ENCODE data around the gene SPAG16. TPM values are rescaled to one million over a fixed set of nuclear protein-coding genes. Genes with fewer than 3 reads are reported as not detected.

Gene SPAG16
- total RNA-seq, 1 experiment from 2014 or later: 16.0 TPM

GRCh38 chr2:213757525-213757924 is 473.3 kb downstream of the SPAG16 start (continued):
- TF ChIP-seq STAT6 (CRISPR knock-in tag; conservative IDR thresholded peaks at IDR 0.05; ENCODE audit: low read depth) (no peak), ZNF512 (CRISPR knock-in tag; IDR thresholded peaks at IDR 0.05; ENCODE audit: borderline replicate concordance) (no peak), MXD4 (CRISPR knock-in tag; IDR thresholded peaks at IDR 0.05; ENCODE audit: borderline replicate concordance) (no peak), MLX (CRISPR knock-in tag; IDR thresholded peaks at IDR 0.05) (no peak), ZNF671 (CRISPR knock-in tag; IDR thresholded peaks at IDR 0.05) (no peak), IRF1 (CRISPR knock-in tag; IDR thresholded peaks at IDR 0.05) (no peak), GABPB1 (CRISPR knock-in tag; IDR thresholded peaks at IDR 0.05) (no peak), ZNF423 (CRISPR knock-in tag; IDR thresholded peaks at IDR 0.05) (no peak)

- Mint-ChIP-seq H3K4me1 (peaks cover 21% of the 10 kb centered on the region), H3K4me3 (no peak overlapping the region), H3K27me3 (ENCODE audit: low read depth) (no peaks in the 10 kb centered on the region), H3K36me3 (no peaks in the 10 kb centered on the region), H3K9me3 (no peaks in the 10 kb centered on the region; the same call in 1 of the 2 replicates), H3K27ac (no peak overlapping the region)
- TF ChIP-seq ATF1 (CRISPR knock-in tag; IDR thresholded peaks at IDR 0.05) (no peak), MXD4 (CRISPR knock-in tag; IDR thresholded peaks at IDR 0.05; ENCODE audit: borderline replicate concordance) (no peak), JAZF1 (CRISPR knock-in tag; IDR thresholded peaks at IDR 0.05) (no peak), E2F1 (CRISPR knock-in tag; IDR thresholded peaks at IDR 0.05) (no peak), CTCF (IDR thresholded peaks at IDR 0.05) (no peak)
- ChIA-PET POLR2A (no interaction called here), CTCF (no interaction called here)
- ATAC-seq: no peak
- DNase-seq (ENCODE audit: low spot score): no peak
Observed at GRCh38 chr2:213763354-213763753, 479.1 kb downstream of the SPAG16 start.

- no peak for DNase-seq (ENCODE audit: low spot score)
- Mint-ChIP-seq H3K4me3 (no peak overlapping the region), H3K27me3 (ENCODE audit: low read depth) (no peaks in the 10 kb centered on the region), H3K27ac (no peak overlapping the region), H3K36me3 (no peaks in the 10 kb centered on the region), H3K9me3 (no peaks in the 10 kb centered on the region; the same call in 1 of the 2 replicates), H3K4me1 (peaks cover 21% of the 10 kb centered on the region)
- no peak for ATAC-seq
- ChIA-PET POLR2A (no interaction called here), CTCF (no interaction called here)
- TF ChIP-seq CREM (CRISPR knock-in tag; IDR thresholded peaks at IDR 0.05): no peak
- TF ChIP-seq IRF1 (CRISPR knock-in tag; IDR thresholded peaks at IDR 0.05): no peak
- no peak for TF ChIP-seq CDX4 (CRISPR knock-in tag; IDR thresholded peaks at IDR 0.05; ENCODE audit: borderline replicate concordance)
- TF ChIP-seq RELA (CRISPR knock-in tag; IDR thresholded peaks at IDR 0.05; ENCODE audit: borderline replicate concordance): no peak
- TF ChIP-seq ZNF396 (CRISPR knock-in tag; IDR thresholded peaks at IDR 0.05; ENCODE audit: borderline replicate concordance): no peak
- no peak for TF ChIP-seq NFATC4 (CRISPR knock-in tag; IDR thresholded peaks at IDR 0.05)
- TF ChIP-seq GRHL2 (CRISPR knock-in tag; IDR thresholded peaks at IDR 0.05; ENCODE audit: insufficient replicate concordance, severe bottlenecking): no peak
- TF ChIP-seq ATF6 (CRISPR knock-in tag; IDR thresholded peaks at IDR 0.05): no peak
Observed at GRCh38 chr2:213763963-213764362, 479.7 kb downstream of the SPAG16 start.
